Upper lobe of left lung (tissue), 4 donors: Measurements from ENCODE around the gene KCNG2.

ENCODE experiments used
- EP300 ChIP-seq, 4 donors: sonication (generic); formaldehyde crosslinking; IDR thresholded peaks; one replicate each; pipeline ENCODE4 v1.5.1; 2017; ENCODE audit warnings: antibody characterized with exemption in 4 of 4, control low read depth in 2 of 4
- POLR2A ChIP-seq, 4 donors: fragments of 450-650 bp; IDR thresholded peaks; one replicate each; pipeline ENCODE4 v1.5.1; 2016 to 2017; ENCODE audit warnings: antibody characterized with exemption in 4 of 4, mild to moderate bottlenecking in 2 of 4
- POLR2AphosphoS5 ChIP-seq, 2 donors: sonication (generic); formaldehyde crosslinking; IDR thresholded peaks; one replicate each; pipeline ENCODE4 v1.5.1; 2017; ENCODE audit warnings: antibody characterized with exemption in 2 of 2
- TF ChIP-seq, protein P1 (sequence below), 6 experiments: fragments of 450-650 bp in 4 of 6; fragments of 200-600 bp in 2 of 6; sonication (generic) in 2 of 6; IDR thresholded peaks; one replicate each; pipeline ENCODE4 v1.5.1; 2016 to 2019; ENCODE audit warnings: antibody characterized with exemption in 6 of 6

DNA sequence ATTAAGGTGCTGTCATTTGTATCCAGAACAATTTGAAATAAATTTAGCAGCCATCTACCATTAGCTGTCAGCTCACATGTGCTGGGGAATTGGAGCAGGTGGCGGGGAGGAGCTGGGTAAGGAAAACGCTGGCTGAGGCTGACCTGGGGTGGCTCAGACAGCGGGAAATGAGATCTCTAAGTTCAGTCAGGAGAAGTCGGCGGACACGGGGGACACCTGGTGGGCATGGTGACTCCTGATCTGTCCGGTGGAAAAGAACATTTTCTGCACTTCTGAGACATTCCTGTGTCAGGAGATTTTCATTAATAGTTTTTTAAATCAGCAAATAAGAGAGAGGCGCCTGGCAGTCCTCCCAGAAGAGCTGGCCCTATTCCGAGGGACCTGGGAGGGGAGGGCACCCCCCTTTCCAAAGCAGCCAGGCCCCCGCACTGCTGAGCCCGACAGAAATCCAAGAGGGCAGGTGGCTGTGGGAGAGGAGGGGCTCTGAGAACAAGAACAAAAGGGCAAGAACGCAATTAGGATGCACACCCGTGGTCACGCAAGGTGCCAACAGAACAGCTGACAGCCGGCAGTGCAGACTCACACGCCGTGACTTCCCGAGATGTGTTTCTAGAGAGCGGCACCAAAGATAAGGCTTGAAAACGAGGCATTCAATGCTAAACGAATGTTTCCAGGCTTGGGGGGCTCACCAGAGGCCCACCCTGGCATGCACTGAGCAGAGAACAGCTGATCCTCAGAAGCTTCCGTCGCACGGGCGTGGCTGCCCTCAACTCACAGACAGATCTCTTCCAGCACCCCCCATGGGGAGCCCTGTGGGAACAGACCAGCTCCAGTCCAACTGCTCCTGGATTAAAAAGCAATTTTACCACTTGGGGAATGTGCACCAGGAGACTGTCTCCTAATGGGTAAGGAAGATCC is 127.3 kb downstream of the KCNG2 start:
- no peak for TF ChIP-seq POLR2A (IDR thresholded peaks at IDR 0.05)
- TF ChIP-seq, protein P1, sequence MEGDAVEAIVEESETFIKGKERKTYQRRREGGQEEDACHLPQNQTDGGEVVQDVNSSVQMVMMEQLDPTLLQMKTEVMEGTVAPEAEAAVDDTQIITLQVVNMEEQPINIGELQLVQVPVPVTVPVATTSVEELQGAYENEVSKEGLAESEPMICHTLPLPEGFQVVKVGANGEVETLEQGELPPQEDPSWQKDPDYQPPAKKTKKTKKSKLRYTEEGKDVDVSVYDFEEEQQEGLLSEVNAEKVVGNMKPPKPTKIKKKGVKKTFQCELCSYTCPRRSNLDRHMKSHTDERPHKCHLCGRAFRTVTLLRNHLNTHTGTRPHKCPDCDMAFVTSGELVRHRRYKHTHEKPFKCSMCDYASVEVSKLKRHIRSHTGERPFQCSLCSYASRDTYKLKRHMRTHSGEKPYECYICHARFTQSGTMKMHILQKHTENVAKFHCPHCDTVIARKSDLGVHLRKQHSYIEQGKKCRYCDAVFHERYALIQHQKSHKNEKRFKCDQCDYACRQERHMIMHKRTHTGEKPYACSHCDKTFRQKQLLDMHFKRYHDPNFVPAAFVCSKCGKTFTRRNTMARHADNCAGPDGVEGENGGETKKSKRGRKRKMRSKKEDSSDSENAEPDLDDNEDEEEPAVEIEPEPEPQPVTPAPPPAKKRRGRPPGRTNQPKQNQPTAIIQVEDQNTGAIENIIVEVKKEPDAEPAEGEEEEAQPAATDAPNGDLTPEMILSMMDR (IDR thresholded peaks at IDR 0.05): peak in 1 of 6 experiments; percentile 10
- no peak for TF ChIP-seq EP300 (IDR thresholded peaks at IDR 0.05)
- TF ChIP-seq POLR2AphosphoS5 (IDR thresholded peaks at IDR 0.05): no peak
